ENCODE data around the gene RAB21.

- TF ChIP-seq CTCF (IDR thresholded peaks at IDR 0.05) (no peak), EZH2phosphoT487 (IDR thresholded peaks at IDR 0.05) (no peak), EZH2 (IDR thresholded peaks at IDR 0.05) (no peak)
Observed at GRCh38 chr12:71759941-71760340, 5.3 kb downstream of the RAB21 start.

Measured in neural progenitor cell (in vitro differentiated cells).